ENCODE measurements around the gene ADAM8.
"Not testable (repeated sequence)": the region's sequence is repeated elsewhere in the genome, so short reads cannot be mapped to it uniquely, and the experiment has no call there.

Gene ADAM8

GRCh38 chr10:133266056-133266795 lies 10.4 kb downstream of the ADAM8 start:
- DNase-seq = no peak

GRCh38 chr10:133265052-133265451 lies 11.6 kb downstream of the ADAM8 start:
- DNase-seq = not testable (repeated sequence)

- no peak for DNase-seq
Observed at GRCh38 chr10:133264461-133264860, 12.2 kb downstream of the ADAM8 start.

- DNase-seq = no peak
Observed at GRCh38 chr10:133263674-133264073, 13.0 kb downstream of the ADAM8 start.

- DNase-seq = no peak
Observed at GRCh38 chr10:133262696-133263095, 14.0 kb downstream of the ADAM8 start.

GRCh38 chr10:133261726-133262325 lies 14.8 kb downstream of the ADAM8 start:
- no peak for DNase-seq

GRCh38 chr10:133260895-133261725 lies 15.6 kb downstream of the ADAM8 start:
- no peak for DNase-seq

- DNase-seq = no peak
Observed at GRCh38 chr10:133259602-133259989, 17.1 kb downstream of the ADAM8 start.

GRCh38 chr10:133258818-133259601 lies 17.7 kb downstream of the ADAM8 start:
- DNase-seq = no peak

GRCh38 chr10:133258066-133258817 lies 18.4 kb downstream of the ADAM8 start:
- no peak for DNase-seq

GRCh38 chr10:133257489-133258065 lies 19.1 kb downstream of the ADAM8 start:
- DNase-seq = no peak

GRCh38 chr10:133255323-133255722 lies 21.3 kb downstream of the ADAM8 start:
- no peak for DNase-seq

- DNase-seq = no peak
Observed at GRCh38 chr10:133254421-133255120, 22.1 kb downstream of the ADAM8 start.

GRCh38 chr10:133253361-133253955 lies 23.2 kb downstream of the ADAM8 start:
- DNase-seq = no peak

GRCh38 chr10:133252223-133252552 lies 24.5 kb downstream of the ADAM8 start:
- no peak for DNase-seq

- no peak for DNase-seq
Observed at GRCh38 chr10:133251388-133252222, 25.1 kb downstream of the ADAM8 start.

GRCh38 chr10:133249975-133250754 lies 26.5 kb downstream of the ADAM8 start:
- DNase-seq = no peak

GRCh38 chr10:133249094-133249780 lies 27.4 kb downstream of the ADAM8 start:
- no peak for DNase-seq

- DNase-seq = no peak
Observed at GRCh38 chr10:133248334-133248715, 28.3 kb downstream of the ADAM8 start.
